K562 (cell line): ENCODE results near the gene PNRC2.

Experiments used
- EP300 ChIP-seq: IDR thresholded peaks from 2 replicates; pipeline ENCODE4 v1.6.1; 2012; ENCODE audit warnings: low read length, improper control_type of control experiment
- KLF16 ChIP-seq: IDR thresholded peaks from 2 replicates; pipeline ENCODE4 v1.6.1; 2016; ENCODE audit warnings: antibody characterized with exemption
- MYBL2 ChIP-seq, 2 experiments: fragments of 450-650 bp in 1 of 2; sonication (generic) in 1 of 2; formaldehyde crosslinking in 1 of 2; IDR thresholded peaks; 2 replicates each; pipeline versions ENCODE4 v1.6.1 to v1.8.1; 2017 to 2022; ENCODE audit warnings: borderline replicate concordance in 1 of 2, inconsistent platforms in 1 of 2, low read depth in 1 of 2, mild to moderate bottlenecking in 1 of 2, missing genetic modification reagents in 1 of 2, moderate library complexity in 1 of 2
- NFYB ChIP-seq: IDR thresholded peaks from 2 replicates; pipeline ENCODE4 v1.6.1; 2011; ENCODE audit warnings: mild to moderate bottlenecking, moderate library complexity; ENCODE audit not compliant: insufficient read length; ENCODE audit errors: extremely low read depth
- NRF1 ChIP-seq, 2 experiments: fragments of 450-650 bp; IDR thresholded peaks in 1 of 2; conservative IDR thresholded peaks in 1 of 2; 2 replicates each; pipeline ENCODE4 v1.6.1; 2014; ENCODE audit warnings: mild to moderate bottlenecking in 2 of 2
- POLR2AphosphoS2 ChIP-seq: IDR thresholded peaks from 2 replicates; pipeline ENCODE4 v1.6.1; 2012; ENCODE audit warnings: low read length, improper control_type of control experiment
- ZBTB1 ChIP-seq: sonication (generic); formaldehyde crosslinking; IDR thresholded peaks from 2 replicates; pipeline ENCODE4 v1.8.1; 2023; ENCODE audit warnings: missing genetic modification reagents, low read depth, mild to moderate bottlenecking, borderline replicate concordance
- ZKSCAN3 ChIP-seq: fragments of 250-450 bp; sonication (Bioruptor Pico); IDR thresholded peaks from 2 replicates; pipeline ENCODE4 v1.4.0; 2020
- TF ChIP-seq, protein P1 (sequence below): sonication (generic); formaldehyde crosslinking; IDR thresholded peaks from 2 replicates; pipeline ENCODE4 v1.8.1; 2022; ENCODE audit warnings: missing genetic modification reagents

GRCh38 chr1:23980728-23981070 lies 21.1 kb downstream of the PNRC2 start:
- TF ChIP-seq KLF16, result no peak
- no peak for TF ChIP-seq MYBL2 (IDR thresholded peaks at IDR 0.05; ENCODE audit: low read depth)
- no peak for TF ChIP-seq MYBL2 (CRISPR knock-in tag; IDR thresholded peaks at IDR 0.05; ENCODE audit: borderline replicate concordance)
- no peak for TF ChIP-seq NFYB
- no peak for TF ChIP-seq ZKSCAN3 (CRISPR knock-in tag)
- TF ChIP-seq ZBTB1 (CRISPR knock-in tag), result 0 out of 2 replicates have a peak, but pooled peaks have one; percentile 37
- 0 out of 2 replicates have a peak, but pooled peaks have one; percentile 2 for TF ChIP-seq EP300
- TF ChIP-seq, protein P1, sequence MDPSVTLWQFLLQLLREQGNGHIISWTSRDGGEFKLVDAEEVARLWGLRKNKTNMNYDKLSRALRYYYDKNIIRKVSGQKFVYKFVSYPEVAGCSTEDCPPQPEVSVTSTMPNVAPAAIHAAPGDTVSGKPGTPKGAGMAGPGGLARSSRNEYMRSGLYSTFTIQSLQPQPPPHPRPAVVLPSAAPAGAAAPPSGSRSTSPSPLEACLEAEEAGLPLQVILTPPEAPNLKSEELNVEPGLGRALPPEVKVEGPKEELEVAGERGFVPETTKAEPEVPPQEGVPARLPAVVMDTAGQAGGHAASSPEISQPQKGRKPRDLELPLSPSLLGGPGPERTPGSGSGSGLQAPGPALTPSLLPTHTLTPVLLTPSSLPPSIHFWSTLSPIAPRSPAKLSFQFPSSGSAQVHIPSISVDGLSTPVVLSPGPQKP (CRISPR knock-in tag), result no peak
- no peak for TF ChIP-seq POLR2AphosphoS2
- no peak for TF ChIP-seq NRF1 (conservative IDR thresholded peaks at IDR 0.05 in 1 of 2, IDR thresholded peaks at IDR 0.05 in 1 of 2)
